ENCODE measurements around the gene ZFX. TPM values are rescaled to one million over a fixed set of nuclear protein-coding genes. Genes with fewer than 3 reads are reported as not detected.
A peak's percentile ranks its signal among the peaks of the same experiment; 100 is the strongest.

ZFX gene
- total RNA-seq, 4 donors from 2014 or later = 42.9 to 63.3 (median 57.3) TPM

DNA sequence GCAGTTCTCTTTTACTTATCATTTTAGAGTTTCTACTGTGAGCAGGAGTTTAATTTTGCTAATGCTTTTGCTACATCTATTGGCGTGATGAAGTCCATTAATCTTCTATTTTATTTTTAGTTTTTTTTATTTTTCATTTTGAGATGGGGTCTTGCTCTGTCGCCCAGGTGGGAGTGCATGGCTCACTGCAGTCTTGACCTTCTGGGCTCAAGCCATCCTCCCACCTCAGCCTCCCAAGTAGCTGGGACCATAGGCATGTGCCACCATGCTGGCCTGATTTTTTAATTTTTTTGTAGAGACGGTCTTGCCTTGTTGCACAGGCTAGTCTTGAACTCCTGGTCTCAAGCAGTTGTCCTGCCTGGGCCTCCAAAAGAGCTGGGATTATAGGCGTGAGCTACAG, 9.4 kb downstream of the ZFX start:
- in situ Hi-C loops (cut with MboI; ENCODE audit: low sequenced_read_pairs in 4 of 4) = loop anchor here in 2 of 4 donors (10.0 kb wide), 1 partner anchor 104 kb away; the partner anchor contains the start of gene EIF2S3 (in 2 of the 2)
- no peak for DNase-seq
- Histone ChIP-seq H3K27ac (no peak overlapping the region), H3K27me3 (no peaks in the 10 kb centered on the region), H3K36me3 (no peaks in the 10 kb centered on the region), H3K4me1 (peaks cover 18 to 64% of the 10 kb centered on the region in 2 donors), H3K9me3 (no peaks in the 10 kb centered on the region), H3K4me3 (no peak overlapping the region)
- no peak for TF ChIP-seq POLR2A (IDR thresholded peaks at IDR 0.05)
- TF ChIP-seq, protein P1, sequence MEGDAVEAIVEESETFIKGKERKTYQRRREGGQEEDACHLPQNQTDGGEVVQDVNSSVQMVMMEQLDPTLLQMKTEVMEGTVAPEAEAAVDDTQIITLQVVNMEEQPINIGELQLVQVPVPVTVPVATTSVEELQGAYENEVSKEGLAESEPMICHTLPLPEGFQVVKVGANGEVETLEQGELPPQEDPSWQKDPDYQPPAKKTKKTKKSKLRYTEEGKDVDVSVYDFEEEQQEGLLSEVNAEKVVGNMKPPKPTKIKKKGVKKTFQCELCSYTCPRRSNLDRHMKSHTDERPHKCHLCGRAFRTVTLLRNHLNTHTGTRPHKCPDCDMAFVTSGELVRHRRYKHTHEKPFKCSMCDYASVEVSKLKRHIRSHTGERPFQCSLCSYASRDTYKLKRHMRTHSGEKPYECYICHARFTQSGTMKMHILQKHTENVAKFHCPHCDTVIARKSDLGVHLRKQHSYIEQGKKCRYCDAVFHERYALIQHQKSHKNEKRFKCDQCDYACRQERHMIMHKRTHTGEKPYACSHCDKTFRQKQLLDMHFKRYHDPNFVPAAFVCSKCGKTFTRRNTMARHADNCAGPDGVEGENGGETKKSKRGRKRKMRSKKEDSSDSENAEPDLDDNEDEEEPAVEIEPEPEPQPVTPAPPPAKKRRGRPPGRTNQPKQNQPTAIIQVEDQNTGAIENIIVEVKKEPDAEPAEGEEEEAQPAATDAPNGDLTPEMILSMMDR (IDR thresholded peaks at IDR 0.05 in 4 of 5, conservative IDR thresholded peaks at IDR 0.05 in 1 of 5) = no peak
- intact Hi-C loops (cut with DNase I; ENCODE audit: low total_unique reads) = no loop called here
- no peak for ATAC-seq

DNA sequence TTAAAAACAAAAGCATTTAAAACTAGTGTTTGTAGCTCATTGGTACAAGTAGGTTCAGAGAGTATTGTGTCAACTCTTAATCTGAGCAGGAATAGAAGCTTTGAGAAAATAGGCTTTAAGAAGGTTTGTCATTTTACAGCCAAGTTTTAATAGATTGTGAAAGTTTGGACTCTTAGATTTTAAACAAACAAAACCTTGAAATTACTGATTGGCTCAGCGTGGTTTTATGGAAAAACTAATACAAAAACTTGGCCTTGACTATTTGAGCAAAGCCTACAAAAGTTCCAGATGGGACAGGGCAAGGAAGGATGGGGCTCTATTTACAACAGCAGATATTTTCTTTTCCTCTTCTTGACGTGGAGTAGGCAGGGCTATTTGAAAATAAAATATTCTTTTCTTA, 16.5 kb downstream of the ZFX start:
- intact Hi-C loops (cut with DNase I; ENCODE audit: low total_unique reads) (no loop called here), in situ Hi-C loops (cut with MboI; ENCODE audit: low sequenced_read_pairs in 4 of 4) (no loop called here)
- no peak for ATAC-seq
- H3K27ac ChIP-seq = peak overlapping the region in 1 of 4 donors; percentile 16
- H3K4me3 ChIP-seq = no peak overlapping the region
- H3K9me3 ChIP-seq = no peaks in the 10 kb centered on the region
- no peaks in the 10 kb centered on the region for H3K27me3 ChIP-seq
- no peak for TF ChIP-seq POLR2A (IDR thresholded peaks at IDR 0.05)
- TF ChIP-seq, protein P1 (IDR thresholded peaks at IDR 0.05 in 4 of 5, conservative IDR thresholded peaks at IDR 0.05 in 1 of 5) = no peak
- peaks cover 38 to 74% of the 10 kb centered on the region in 2 donors for H3K4me1 ChIP-seq
- DNase-seq = no peak
- no peaks in the 10 kb centered on the region for H3K36me3 ChIP-seq

DNA sequence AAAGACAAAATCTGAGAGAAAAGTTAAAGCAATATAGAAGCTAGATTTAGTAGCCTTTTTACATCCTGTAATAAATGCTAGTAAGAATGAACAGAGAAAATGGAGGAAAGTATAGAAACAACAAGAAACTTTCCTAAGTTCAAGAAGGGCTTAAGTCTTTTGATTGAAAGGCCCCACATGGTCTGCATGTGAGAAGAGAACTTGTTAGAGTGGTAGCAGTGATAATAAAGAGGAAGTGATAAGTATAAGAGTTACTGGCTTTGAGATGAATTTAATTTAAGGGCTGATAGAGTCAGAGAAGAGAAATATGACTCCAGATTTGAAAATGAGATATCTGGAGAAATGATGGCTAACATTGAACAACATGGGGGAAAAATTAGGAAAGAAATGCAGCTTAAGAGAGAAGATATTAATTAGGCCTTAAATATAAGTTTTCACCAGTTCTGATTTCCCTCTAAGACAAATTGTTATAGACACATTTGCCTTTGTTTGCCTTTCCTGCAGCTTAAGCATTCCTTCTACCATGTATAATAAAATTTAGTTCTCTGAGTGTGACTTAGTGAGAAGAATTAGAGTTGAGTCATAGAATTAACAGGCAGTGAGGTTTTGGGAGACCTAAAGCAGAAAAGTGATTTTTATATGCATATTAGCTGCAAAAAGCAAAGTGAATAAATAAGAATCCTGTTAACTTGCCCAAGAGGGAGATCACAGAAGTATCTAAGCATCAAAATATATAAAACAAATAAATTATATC, 18.4 kb downstream of the ZFX start:
- no peaks in the 10 kb centered on the region for H3K27me3 ChIP-seq
- H3K36me3 ChIP-seq = peaks cover 0 to 5% of the 10 kb centered on the region in 2 donors
- H3K27ac ChIP-seq = peak overlapping the region in 1 of 4 donors; percentile 76
- in situ Hi-C loops (cut with MboI; ENCODE audit: low sequenced_read_pairs in 4 of 4) (no loop called here), intact Hi-C loops (cut with DNase I; ENCODE audit: low total_unique reads) (no loop called here)
- no peak for ATAC-seq
- H3K9me3 ChIP-seq = no peaks in the 10 kb centered on the region
- no peak for TF ChIP-seq POLR2A (IDR thresholded peaks at IDR 0.05)
- TF ChIP-seq, protein P1 (IDR thresholded peaks at IDR 0.05 in 4 of 5, conservative IDR thresholded peaks at IDR 0.05 in 1 of 5) = no peak
- DNase-seq = no peak
- H3K4me3 ChIP-seq = no peak overlapping the region
- H3K4me1 ChIP-seq = peaks cover 50 to 84% of the 10 kb centered on the region in 2 donors

DNA sequence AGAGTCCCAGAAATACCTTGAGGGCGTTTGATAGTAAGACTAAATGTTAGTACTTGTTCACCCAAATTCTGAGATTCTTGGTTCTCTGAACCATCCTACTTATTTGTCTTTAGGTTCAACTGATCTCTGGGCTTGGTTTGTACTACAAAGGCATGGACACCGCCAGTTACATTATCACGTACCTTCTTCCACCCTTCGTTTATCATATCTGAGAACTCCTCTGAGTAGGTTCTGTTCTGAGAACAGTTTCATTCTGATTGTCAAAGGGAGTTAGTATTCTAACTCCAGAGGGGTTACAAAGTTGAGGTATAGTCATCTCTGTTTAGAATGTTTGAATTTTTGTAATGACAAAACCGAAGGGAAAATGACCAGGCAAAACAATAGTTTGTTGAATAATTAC, 19.3 kb downstream of the ZFX start:
- H3K4me3 ChIP-seq = no peak overlapping the region
- TF ChIP-seq POLR2A (IDR thresholded peaks at IDR 0.05) = no peak
- TF ChIP-seq, protein P1 (IDR thresholded peaks at IDR 0.05 in 4 of 5, conservative IDR thresholded peaks at IDR 0.05 in 1 of 5) = no peak

More for the DNA sequence above, 19.3 kb downstream of the ZFX start:
- Histone ChIP-seq H3K36me3 (peaks cover 1 to 14% of the 10 kb centered on the region in 2 donors), H3K4me1 (peaks cover 50 to 86% of the 10 kb centered on the region in 2 donors), H3K9me3 (no peaks in the 10 kb centered on the region), H3K27me3 (no peaks in the 10 kb centered on the region), H3K27ac (peak overlapping the region in 2 of 4 donors; percentile 54 to 76)
- DNase-seq (no peak), ATAC-seq (no peak)
- intact Hi-C loops (cut with DNase I; ENCODE audit: low total_unique reads) (no loop called here), in situ Hi-C loops (cut with MboI; ENCODE audit: low sequenced_read_pairs in 4 of 4) (no loop called here)
